WERI-Rb-1 (cell line): ENCODE data around the gene KRTAP26-1.

Experiments used
- DNase-seq: peaks from one replicate; pipeline ENCODE4 v3.0.0-alpha.2; 2020
- H3K27ac ChIP-seq: fragments of 250-450 bp; sonication (Bioruptor Pico); 2 replicates; pipeline ENCODE4 v1.5.1; 2020; ENCODE audit warnings: mild to moderate bottlenecking, moderate library complexity
- H3K27me3 ChIP-seq: fragments of 250-450 bp; sonication (Bioruptor Pico); 2 replicates; pipeline ENCODE4 v1.5.1; 2021; ENCODE audit warnings: mild to moderate bottlenecking, low read depth, moderate library complexity; ENCODE audit not compliant: insufficient read depth, severe bottlenecking
- H3K36me3 ChIP-seq: fragments of 250-450 bp; sonication (Bioruptor Pico); 2 replicates; pipeline ENCODE4 v1.5.1; 2020; ENCODE audit warnings: mild to moderate bottlenecking, moderate library complexity
- H3K4me3 ChIP-seq: 2 replicates; pipeline ENCODE4 v1.5.1; 2011; ENCODE audit warnings: low read depth, mild to moderate bottlenecking, control low read depth, low read length
- H3K9me3 ChIP-seq: fragments of 250-450 bp; sonication (Bioruptor Pico); 2 replicates; pipeline ENCODE4 v1.5.1; 2021; ENCODE audit warnings: mild to moderate bottlenecking, moderate library complexity; ENCODE audit not compliant: severe bottlenecking
- CTCF ChIP-seq: IDR thresholded peaks from 2 replicates; pipeline ENCODE4 v1.5.1; 2011; ENCODE audit warnings: low read depth, mild to moderate bottlenecking, control low read depth, inconsistent platforms, low read length

Gene KRTAP26-1

GRCh38 chr21:30269803-30270530, 50.1 kb downstream of the KRTAP26-1 start:
- Histone ChIP-seq H3K9me3 (peaks cover 2% of the 10 kb centered on the region), H3K27me3 (peaks cover 64% of the 10 kb centered on the region), H3K4me3 (no peak overlapping the region), H3K27ac (no peak overlapping the region), H3K36me3 (no peaks in the 10 kb centered on the region)
- no peak for DNase-seq
- no peak for TF ChIP-seq CTCF
